NOMO-1 treated with DMSO at 0.1 percent for 48 hours (cell line): Measurements from ENCODE around the gene WAC.
"Not testable (repeated sequence)": the region's sequence is repeated elsewhere in the genome, so short reads cannot be mapped to it uniquely, and the experiment has no call there.

Experiments used
- DNase-seq: peaks from one replicate; lab custom pipeline; 2025; ENCODE audit not compliant: unreplicated experiment; lab: John Stamatoyannopoulos, UW

WAC gene

GRCh38 chr10:28561531-28561930, 28.6 kb downstream of the WAC start:
- no peak for DNase-seq

GRCh38 chr10:28564905-28565304, 32.0 kb downstream of the WAC start:
- DNase-seq, result no peak

GRCh38 chr10:28566458-28567015, 33.6 kb downstream of the WAC start:
- DNase-seq, result no peak

- DNase-seq, result no peak
These were observed 36.7 kb downstream of the WAC start for GRCh38 chr10:28569506-28570159.

- DNase-seq, result no peak
These were observed 37.7 kb downstream of the WAC start for GRCh38 chr10:28570598-28570997.

GRCh38 chr10:28571265-28571664, 38.3 kb downstream of the WAC start:
- no peak for DNase-seq

- not testable (repeated sequence) for DNase-seq
These were observed 41.3 kb downstream of the WAC start for GRCh38 chr10:28574214-28574613.

- no peak for DNase-seq
These were observed 42.9 kb downstream of the WAC start for GRCh38 chr10:28575852-28576251.

- DNase-seq, result no peak
These were observed 44.6 kb downstream of the WAC start for GRCh38 chr10:28577506-28577905.

- DNase-seq, result no peak
These were observed 45.5 kb downstream of the WAC start for GRCh38 chr10:28578454-28578853.

- no peak for DNase-seq
These were observed 47.9 kb downstream of the WAC start for GRCh38 chr10:28580825-28581224.

GRCh38 chr10:28581916-28582315, 49.0 kb downstream of the WAC start:
- no peak for DNase-seq

- DNase-seq, result no peak
These were observed 52.2 kb downstream of the WAC start for GRCh38 chr10:28585076-28585475.

- DNase-seq, result no peak
These were observed 53.3 kb downstream of the WAC start for GRCh38 chr10:28586176-28586575.

GRCh38 chr10:28587270-28587969, 54.5 kb downstream of the WAC start:
- DNase-seq, result no peak

GRCh38 chr10:28587970-28588290, 55.0 kb downstream of the WAC start:
- DNase-seq, result no peak

- peak; percentile 62 for DNase-seq
These were observed 60.0 kb downstream of the WAC start for GRCh38 chr10:28592953-28593352.

GRCh38 chr10:28593811-28594210, 60.9 kb downstream of the WAC start:
- DNase-seq, result no peak

GRCh38 chr10:28594406-28594805, 61.5 kb downstream of the WAC start:
- DNase-seq, result no peak

GRCh38 chr10:28595613-28596012, 62.7 kb downstream of the WAC start:
- DNase-seq, result no peak

GRCh38 chr10:28600056-28600455, 67.1 kb downstream of the WAC start:
- no peak for DNase-seq

GRCh38 chr10:28601012-28601411, 68.1 kb downstream of the WAC start:
- DNase-seq, result no peak
